Measurements from ENCODE around the gene APLP1.
"Not testable (repeated sequence)": the region's sequence is repeated elsewhere in the genome, so short reads cannot be mapped to it uniquely, and the experiment has no call there.

Gene APLP1

GRCh38 chr19:35868172-35868822 lies at the start of gene APLP1:
TSS of gene APLP1 (plus strand) at chr19:35868574. CDS start at chr19:35868637, 63 bp downstream.
- peak; percentile 81 for DNase-seq

DNA sequence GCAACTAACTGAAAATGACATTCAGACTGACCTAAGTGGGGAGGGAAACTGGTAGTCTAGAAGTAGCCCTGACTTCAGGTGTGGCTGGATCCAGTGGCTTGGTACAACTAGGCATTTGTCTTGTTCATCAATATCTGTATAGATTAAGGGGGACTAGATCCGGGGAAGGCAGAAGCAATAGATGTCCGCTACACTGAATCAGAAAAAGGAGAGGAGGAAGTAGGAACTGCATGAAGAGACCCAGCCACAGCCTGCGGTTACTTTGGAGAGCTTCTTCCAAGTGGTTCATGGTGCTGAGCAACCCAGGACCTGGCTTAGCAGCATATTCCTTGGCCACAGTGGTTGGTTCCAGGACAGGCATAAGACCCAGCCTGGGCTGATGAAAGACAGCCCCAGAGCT lies 45.8 kb upstream of the APLP1 start:
- no peak for DNase-seq

GRCh38 chr19:35824150-35824549 lies 44.2 kb upstream of the APLP1 start:
- DNase-seq, result no peak

DNA sequence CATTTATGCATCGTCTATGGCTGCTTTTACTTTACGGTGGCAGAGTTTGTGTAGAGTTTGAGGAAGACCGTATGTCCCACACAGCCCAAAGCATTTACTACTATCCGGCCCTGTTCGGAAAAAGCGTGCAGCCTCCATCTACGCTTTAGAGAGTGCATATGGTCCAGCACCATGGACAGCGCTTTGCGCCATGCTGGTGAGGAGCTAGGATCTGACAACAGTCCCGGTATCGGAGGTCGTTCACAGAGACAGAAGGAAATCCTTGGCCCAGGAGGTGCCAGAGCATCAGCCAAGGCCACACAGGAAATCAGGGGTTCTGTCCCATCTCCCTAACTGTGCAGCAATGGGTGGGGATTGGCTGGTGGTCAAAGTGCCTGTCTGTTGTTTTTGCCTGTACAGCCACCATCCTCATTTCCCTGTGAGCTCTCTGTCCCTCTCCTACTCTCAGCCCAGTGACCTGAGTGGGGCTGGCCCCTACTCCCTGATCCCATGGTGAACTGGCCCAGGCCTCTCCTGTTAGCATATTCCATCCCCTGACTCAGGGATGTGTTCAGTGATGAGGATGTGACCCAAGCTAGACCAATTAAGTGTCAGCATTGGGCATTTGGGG lies 39.6 kb upstream of the APLP1 start:
- DNase-seq, result peak; percentile 75

GRCh38 chr19:35830986-35831385 lies 37.4 kb upstream of the APLP1 start:
- no peak for DNase-seq

GRCh38 chr19:35832054-35832453 lies 36.3 kb upstream of the APLP1 start:
- DNase-seq, result no peak

DNA sequence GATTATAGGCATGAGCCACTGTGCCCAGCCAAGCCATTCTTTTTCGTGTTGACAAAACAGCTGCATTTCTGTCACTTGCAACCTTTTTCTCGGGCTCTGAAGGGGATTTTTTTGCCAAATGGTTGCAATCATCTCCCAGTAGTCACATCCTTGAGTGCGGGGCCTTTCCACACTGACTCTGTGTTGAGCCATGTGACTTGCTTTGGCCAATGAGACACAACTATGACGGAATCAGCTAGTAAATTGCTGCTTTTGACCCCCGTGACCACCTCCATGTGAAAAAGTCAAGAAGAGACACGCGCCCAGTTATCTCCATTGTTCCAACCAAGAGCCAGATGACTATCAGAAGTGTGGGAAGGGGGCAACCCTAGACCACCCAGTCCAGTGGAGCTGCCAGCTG lies 34.4 kb upstream of the APLP1 start:
- no peak for DNase-seq

GRCh38 chr19:35836096-35836495 lies 32.3 kb upstream of the APLP1 start:
- not testable (repeated sequence) for DNase-seq

DNA sequence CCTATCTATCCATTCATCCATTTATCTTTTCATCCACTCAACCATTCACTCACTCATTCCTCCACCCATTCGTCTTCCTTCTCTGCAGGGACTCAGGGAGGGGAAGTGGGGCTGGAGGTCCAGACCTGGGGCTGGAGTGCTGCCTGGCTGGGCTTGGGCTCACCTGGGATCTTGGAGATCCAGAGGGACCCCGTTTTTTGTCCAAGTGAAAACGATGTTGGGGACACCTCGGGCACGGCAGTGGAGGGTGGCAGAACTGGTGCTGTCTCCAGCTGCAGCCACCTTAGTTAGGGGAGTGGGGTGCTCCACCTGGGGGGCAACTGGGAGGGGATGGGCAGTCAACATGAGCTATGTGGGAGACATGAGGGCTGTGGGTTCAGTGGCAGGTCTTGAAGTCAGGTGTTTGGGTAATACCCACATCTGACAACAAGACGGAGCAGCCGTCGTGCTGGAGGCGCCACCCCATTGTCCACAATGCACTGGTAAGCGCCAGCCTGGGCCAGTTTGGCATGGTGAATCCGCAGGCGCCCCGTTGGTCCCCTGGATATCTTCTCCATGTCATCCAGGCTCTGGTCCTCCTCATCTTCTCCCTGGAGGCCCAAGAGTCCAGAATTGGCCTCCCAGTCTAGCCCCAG lies 26.3 kb upstream of the APLP1 start:
- no peak for DNase-seq

- DNase-seq, result no peak
Measured at GRCh38 chr19:35842666-35843272, 25.6 kb upstream of the APLP1 start.

- peak; percentile 52 for DNase-seq
Measured at GRCh38 chr19:35843676-35844481, 24.5 kb upstream of the APLP1 start.

DNA sequence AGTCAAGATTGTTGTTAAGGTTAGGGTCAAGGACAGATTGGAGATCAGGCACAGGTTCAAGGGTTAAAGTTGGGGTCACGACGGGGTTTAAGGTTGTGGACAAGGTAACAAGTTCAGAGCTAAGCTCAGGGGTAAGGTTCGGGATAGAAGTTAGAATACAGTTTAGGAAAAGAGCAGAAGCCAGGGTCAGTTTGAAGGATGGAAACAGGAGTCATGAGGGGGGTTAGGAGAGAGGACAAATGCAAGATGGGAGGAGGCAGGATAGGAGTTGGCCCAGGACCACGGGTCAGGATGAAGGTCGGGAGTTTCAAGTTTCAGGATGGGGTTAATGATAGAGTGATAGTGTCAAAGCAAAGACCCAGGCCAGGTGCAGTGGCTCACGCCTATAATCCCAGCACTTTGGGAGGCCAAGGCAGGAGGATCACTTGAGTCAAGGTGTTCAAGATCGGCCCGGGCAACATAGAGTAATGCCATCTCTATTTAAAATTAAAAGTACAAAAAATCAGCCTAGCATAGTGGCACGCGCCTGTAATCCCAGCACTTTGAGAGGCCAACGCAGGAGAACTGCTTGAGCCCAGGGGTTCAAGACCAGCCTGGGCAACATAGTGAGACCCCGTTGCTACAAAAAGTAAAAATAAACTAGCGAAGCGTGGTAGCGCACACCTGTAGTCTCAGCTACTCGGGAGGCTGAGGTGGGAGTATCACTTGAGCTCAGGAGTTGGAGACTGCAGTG lies 23.7 kb upstream of the APLP1 start:
- DNase-seq, result no peak

DNA sequence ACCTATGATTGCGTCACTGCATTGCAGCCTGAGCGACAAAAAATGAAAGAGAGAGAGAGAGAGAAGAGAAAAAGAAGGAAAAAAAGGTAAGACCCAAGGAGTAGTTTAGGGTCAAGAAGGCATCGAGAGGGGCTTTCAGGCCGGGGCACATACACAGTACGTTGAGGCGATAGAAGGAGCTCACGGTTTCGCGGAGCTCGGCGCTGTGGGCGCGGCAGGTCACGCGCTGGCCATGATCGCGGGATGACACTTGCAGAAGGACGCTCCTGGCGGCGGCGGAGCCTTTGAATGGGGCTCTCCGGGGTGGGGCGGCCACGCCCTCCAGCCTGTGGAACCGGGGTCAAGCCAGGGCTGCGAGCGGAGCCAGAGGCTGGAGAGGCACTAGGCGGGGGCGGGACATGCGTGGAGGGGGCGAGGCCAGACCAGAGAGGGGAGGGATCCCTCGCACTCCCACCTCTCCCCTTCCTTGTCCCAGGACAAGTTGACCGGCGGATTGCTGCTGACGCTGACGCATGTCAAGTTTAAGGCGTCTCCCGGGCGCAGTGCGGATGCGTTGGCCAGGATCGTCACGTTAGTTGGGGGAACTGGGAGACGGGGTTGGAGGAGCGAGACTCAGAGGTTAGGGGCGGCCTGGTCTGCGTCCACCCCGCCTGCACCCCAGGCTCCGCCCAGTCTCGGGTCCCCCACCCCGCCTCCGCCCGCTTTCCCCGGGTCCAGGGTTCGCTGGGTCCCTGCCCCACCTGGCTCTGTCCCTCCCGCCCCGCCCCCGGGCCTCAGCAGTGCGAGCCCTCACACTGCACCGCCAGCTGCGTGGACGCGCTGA lies 22.9 kb upstream of the APLP1 start:
- DNase-seq, result peak; percentile 34

DNA sequence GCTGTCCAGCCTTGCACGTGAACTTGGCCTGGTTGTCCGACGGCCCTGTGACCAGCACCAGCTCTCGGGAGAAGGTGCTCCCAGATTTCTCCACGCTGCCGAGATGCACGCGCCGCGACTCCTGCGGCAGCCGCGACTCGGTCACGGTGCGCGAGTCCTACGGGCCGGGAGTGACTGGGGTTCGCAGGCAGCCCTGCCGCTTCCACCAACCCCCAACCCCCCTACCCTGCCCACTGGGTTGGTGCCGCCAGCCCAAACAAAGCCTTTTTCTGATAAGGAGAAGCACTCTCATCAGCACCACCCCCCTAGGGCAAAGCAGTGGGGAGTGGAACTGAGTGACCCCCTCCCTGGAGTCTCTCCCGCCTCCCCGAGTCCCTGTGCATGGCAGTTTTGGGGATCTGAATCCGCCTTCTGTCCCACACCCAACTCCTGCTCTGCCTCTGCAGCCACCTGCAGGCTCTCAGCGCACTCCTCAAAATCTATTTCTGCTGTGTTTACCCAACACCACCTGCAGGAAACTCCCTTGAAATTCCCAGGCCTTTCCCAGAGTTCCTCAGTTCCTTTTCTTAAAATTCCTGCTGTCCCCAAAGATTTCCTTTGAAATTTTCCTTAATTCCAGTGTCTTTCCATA lies 22.2 kb upstream of the APLP1 start:
- no peak for DNase-seq

DNA sequence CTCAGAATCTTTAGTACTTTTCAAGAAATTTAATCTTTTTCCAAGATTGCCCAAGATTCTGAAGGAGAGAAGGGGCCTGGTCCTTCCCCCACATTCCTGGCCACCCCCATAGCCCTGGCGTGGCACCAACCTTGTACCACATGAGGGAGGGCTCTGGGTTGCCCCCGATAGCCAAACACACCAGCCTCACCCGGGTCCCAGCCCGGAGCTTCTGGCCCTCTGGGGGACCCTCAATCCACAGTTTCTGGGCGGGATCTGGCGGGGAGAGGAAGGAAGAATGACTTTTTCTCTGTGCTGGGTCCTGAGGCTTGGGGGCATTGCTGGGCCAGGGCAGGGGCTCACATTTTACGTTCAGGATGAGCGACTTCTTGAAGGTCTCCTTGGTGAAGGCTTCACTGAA lies 20.5 kb upstream of the APLP1 start:
- no peak for DNase-seq

DNA sequence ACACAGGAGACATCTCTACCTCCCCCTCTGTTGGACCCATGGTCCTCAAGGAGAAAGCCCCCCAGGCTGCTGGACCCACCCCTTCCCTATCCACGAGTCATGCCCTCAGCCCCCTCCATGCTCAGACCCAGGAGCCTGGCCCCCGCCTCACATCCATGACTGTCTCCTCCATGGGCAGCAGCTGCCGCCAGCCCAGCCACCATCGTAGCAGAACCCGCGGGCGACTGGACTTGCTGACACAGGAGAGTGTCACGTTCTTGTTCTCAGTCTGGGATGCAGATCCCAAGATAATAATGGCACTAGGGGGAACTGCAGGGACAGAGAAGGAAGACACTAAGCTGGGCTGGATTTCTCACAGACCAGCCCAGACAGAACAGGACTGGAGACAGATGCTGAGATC lies 19.9 kb upstream of the APLP1 start:
- DNase-seq, result no peak

GRCh38 chr19:35848919-35849505 lies 19.4 kb upstream of the APLP1 start:
- no peak for DNase-seq

- peak; percentile 38 for DNase-seq
Measured at GRCh38 chr19:35851213-35852028, 17.0 kb upstream of the APLP1 start.

- no peak for DNase-seq
Measured at GRCh38 chr19:35852029-35852780, 16.2 kb upstream of the APLP1 start, which contains the start of gene NPHS1. TSS of gene NPHS1 (minus strand) at chr19:35852504. CDS start at chr19:35851837, 667 bp downstream.

Measured in stimulated activated CD8-positive, alpha-beta memory T cell treated with anti-CD3 and anti-CD28 coated beads, Interleukin-4, amount 100 ng/mL, for 48 hours (primary cell).